ENCODE measurements around the gene IL1R1. TPM values are rescaled to one million over a fixed set of nuclear protein-coding genes. Genes with fewer than 3 reads are reported as not detected.
A peak's percentile ranks its signal among the peaks of the same experiment; 100 is the strongest.

The IL1R1 gene
- total RNA-seq, 1 experiment from 2014 or later = 0.39 TPM

DNA sequence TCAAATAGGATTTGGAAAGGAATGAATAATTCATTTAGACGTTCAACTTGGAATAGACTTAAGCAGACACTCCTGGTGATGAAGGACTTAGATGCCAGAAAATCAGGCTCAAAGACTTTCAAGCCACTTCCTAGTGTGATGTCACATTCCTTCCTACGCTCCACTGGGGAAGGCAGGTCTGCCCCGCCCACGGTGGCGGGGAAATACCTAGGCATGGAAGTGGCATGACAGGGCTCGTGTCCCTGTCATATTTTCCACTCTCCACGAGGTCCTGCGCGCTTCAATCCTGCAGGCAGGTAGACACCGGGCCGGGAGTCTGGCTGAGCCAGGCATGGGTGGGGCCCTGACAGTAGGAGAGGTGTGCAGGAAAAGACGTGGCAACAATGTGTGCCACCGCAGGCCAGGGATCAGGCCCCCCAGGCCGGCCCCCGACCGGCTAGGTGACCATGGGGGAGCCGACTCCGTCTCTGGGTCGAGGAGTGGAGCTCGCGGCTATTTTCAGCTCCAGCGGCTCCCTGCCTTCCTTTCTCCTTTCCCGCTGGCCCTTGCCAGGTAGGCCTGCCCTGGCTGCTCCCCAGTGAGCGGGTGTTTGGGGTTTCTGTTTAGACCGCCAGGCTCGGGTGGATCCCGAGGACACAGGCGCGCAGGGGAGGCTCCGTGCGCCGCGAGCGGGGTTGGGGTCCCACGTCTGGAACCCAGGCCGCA, 44.4 kb downstream of the IL1R1 start, which contains the start of gene IL1RL2:
IL1RL2 (plus strand) TSS at position 233 of the 705 bp plus-strand sequence. CDS start 845 bp downstream, outside the sequence.
- no peak within 1 kb of the TSS for H2AFZ ChIP-seq (ENCODE audit: low read length)
- H3K23me2 ChIP-seq (ENCODE audit: insufficient read length, low read depth, low read length, poor library complexity, severe bottlenecking) = no peaks in the 10 kb centered on the region
- H3K4me3 Mint-ChIP-seq = peak within 1 kb of the TSS; percentile 65 to 70
- no peak within 1 kb of the TSS for H2AK5ac ChIP-seq (ENCODE audit: insufficient read length, low read length)
- no peak within 1 kb of the TSS for H2BK12ac ChIP-seq (ENCODE audit: insufficient read length, low read depth, low read length)
- H4K8ac ChIP-seq (replicated peaks; ENCODE audit: insufficient read length, low read depth, low read length) = no peak within 1 kb of the TSS
- H3K4me1 Mint-ChIP-seq = peaks cover 0 to 4% of the 10 kb centered on the region in 2 experiments; a peak in 1 of 4 replicates
- no peak within 1 kb of the TSS for H2BK120ac ChIP-seq (ENCODE audit: low read depth, low read length, poor library complexity, severe bottlenecking)
- H3K4me2 ChIP-seq (ENCODE audit: insufficient read depth, insufficient read length, low read length) = peak within 1 kb of the TSS; percentile 24
- no peak within 1 kb of the TSS for H3K14ac ChIP-seq (ENCODE audit: insufficient read depth, low read length)
- peaks cover 0 to 2% of the 10 kb centered on the region in 2 experiments; a peak in 1 of 5 replicates for H3K9me3 Mint-ChIP-seq
- TF ChIP-seq, protein P1, sequence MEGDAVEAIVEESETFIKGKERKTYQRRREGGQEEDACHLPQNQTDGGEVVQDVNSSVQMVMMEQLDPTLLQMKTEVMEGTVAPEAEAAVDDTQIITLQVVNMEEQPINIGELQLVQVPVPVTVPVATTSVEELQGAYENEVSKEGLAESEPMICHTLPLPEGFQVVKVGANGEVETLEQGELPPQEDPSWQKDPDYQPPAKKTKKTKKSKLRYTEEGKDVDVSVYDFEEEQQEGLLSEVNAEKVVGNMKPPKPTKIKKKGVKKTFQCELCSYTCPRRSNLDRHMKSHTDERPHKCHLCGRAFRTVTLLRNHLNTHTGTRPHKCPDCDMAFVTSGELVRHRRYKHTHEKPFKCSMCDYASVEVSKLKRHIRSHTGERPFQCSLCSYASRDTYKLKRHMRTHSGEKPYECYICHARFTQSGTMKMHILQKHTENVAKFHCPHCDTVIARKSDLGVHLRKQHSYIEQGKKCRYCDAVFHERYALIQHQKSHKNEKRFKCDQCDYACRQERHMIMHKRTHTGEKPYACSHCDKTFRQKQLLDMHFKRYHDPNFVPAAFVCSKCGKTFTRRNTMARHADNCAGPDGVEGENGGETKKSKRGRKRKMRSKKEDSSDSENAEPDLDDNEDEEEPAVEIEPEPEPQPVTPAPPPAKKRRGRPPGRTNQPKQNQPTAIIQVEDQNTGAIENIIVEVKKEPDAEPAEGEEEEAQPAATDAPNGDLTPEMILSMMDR (conservative IDR thresholded peaks at IDR 0.05) = no peak
- no peak within 1 kb of the TSS for H3K4ac ChIP-seq (ENCODE audit: low read depth, low read length)
- no peaks in the 10 kb centered on the region for H3K4me1 ChIP-seq (ENCODE audit: insufficient read depth, low read length)
- H4K5ac ChIP-seq (ENCODE audit: insufficient read length, low read depth, low read length) = no peak within 1 kb of the TSS
- no peaks in the 10 kb centered on the region for H3K36me3 Mint-ChIP-seq (ENCODE audit: insufficient read depth in 1 of 3, low read depth in 3 of 3)
- no peak within 1 kb of the TSS for H3K23ac ChIP-seq (ENCODE audit: insufficient read length, low read depth, low read length)
- no peaks in the 10 kb centered on the region for H3K79me1 ChIP-seq (ENCODE audit: insufficient read depth, low read depth, low read length, poor library complexity, severe bottlenecking)
- H2BK15ac ChIP-seq (ENCODE audit: low read depth, low read length) = no peak within 1 kb of the TSS; the same call in 1 of the 2 replicates
- no peak within 1 kb of the TSS for H2BK5ac ChIP-seq (ENCODE audit: insufficient read length, low read length)
- H4K20me1 ChIP-seq (ENCODE audit: control insufficient read depth, insufficient read depth, insufficient read length) = no peaks in the 10 kb centered on the region
- no peak within 1 kb of the TSS for H3K27ac Mint-ChIP-seq
- no peak for DNase-seq
- H3K27me3 ChIP-seq (ENCODE audit: insufficient read depth, low read length) = peaks cover 4% of the 10 kb centered on the region
- peaks cover 43% of the 10 kb centered on the region for H3K27me3 Mint-ChIP-seq (ENCODE audit: low read depth)
- no peaks in the 10 kb centered on the region for H3K9me3 ChIP-seq (ENCODE audit: control insufficient read depth, low read depth, low read length)
- no peak within 1 kb of the TSS for H2BK20ac ChIP-seq (ENCODE audit: low read depth, low read length, poor library complexity, severe bottlenecking)
- no peak within 1 kb of the TSS for H4K91ac ChIP-seq (ENCODE audit: insufficient read length, low read depth, low read length)
- no peak within 1 kb of the TSS for H3K27ac ChIP-seq (ENCODE audit: insufficient read length, low read depth, low read length)
- no peak within 1 kb of the TSS for H3K56ac ChIP-seq (ENCODE audit: insufficient read length, low read depth, low read length)
- no peak within 1 kb of the TSS for H3T11ph ChIP-seq (ENCODE audit: low read length)
- no peak within 1 kb of the TSS for H3K18ac ChIP-seq (ENCODE audit: insufficient read length, low read depth, low read length)
- WGBS (ENCODE audit: extremely low coverage, insufficient read length, low lambda C conversion rate) = no CpG with 5 or more reads among the region's 36 CpGs
- H3K9ac ChIP-seq (ENCODE audit: extremely low read depth, insufficient read length, low read length) = no peak within 1 kb of the TSS
- H3K79me2 ChIP-seq (ENCODE audit: insufficient read depth, low read length) = no peaks in the 10 kb centered on the region
